Anterior cingulate cortex (tissue), 58 donors: ENCODE results near the gene SYCN.

Source experiments
- DNase-seq, 58 donors: peaks; one replicate each; lab custom pipeline; 2025; lab: John Stamatoyannopoulos, UW

Gene SYCN

GRCh38 chr19:39157997-39158389 is 46.1 kb downstream of the SYCN start:
- DNase-seq: no peak

- DNase-seq: no peak
Measured at GRCh38 chr19:39157275-39157996, 46.6 kb downstream of the SYCN start.

GRCh38 chr19:39156326-39157230 is 47.5 kb downstream of the SYCN start:
- no peak for DNase-seq

- DNase-seq: no peak
Measured at GRCh38 chr19:39155741-39156140, 48.3 kb downstream of the SYCN start.

- DNase-seq: no peak
Measured at GRCh38 chr19:39155114-39155700, 48.9 kb downstream of the SYCN start.

- DNase-seq: no peak
Measured at GRCh38 chr19:39154629-39155100, 49.4 kb downstream of the SYCN start.

- DNase-seq: no peak
Measured at GRCh38 chr19:39154100-39154628, 49.9 kb downstream of the SYCN start.
